Mesendoderm (in vitro differentiated cells): Measurements from ENCODE around the gene CHIT1.

ENCODE experiments used
- DNase-seq: peaks from one replicate; pipeline ENCODE4 v3.0.0; 2013
- H2AK5ac ChIP-seq: 2 replicates; pipeline ENCODE4 v1.6.1; 2013; ENCODE audit warnings: low read length, inconsistent platforms
- H2BK120ac ChIP-seq: 2 replicates; pipeline ENCODE4 v1.6.1; 2013; ENCODE audit warnings: low read depth, mild to moderate bottlenecking, low read length, moderate library complexity, mixed read lengths
- H2BK15ac ChIP-seq: replicated peaks from 2 replicates; pipeline ENCODE4 v1.6.1; 2013; ENCODE audit warnings: low read depth, mild to moderate bottlenecking, moderate library complexity
- H2BK5ac ChIP-seq: 2 replicates; pipeline ENCODE4 v1.6.1; 2013; ENCODE audit warnings: low read length, inconsistent platforms
- H3K18ac ChIP-seq: 2 replicates; pipeline ENCODE4 v1.6.1; 2013; ENCODE audit warnings: mild to moderate bottlenecking, low read length, mixed read lengths
- H3K23ac ChIP-seq: one replicate; pipeline ENCODE4 v1.6.1; 2013; ENCODE audit warnings: low read length
- H3K27ac ChIP-seq: 2 replicates; pipeline ENCODE4 v1.5.1; 2013; ENCODE audit warnings: low read depth, mild to moderate bottlenecking, inconsistent platforms, low read length, moderate library complexity
- H3K27me3 ChIP-seq: 2 replicates; pipeline ENCODE4 v1.6.1; 2013; ENCODE audit warnings: low read length, control low read depth, mild to moderate bottlenecking, inconsistent platforms; ENCODE audit not compliant: insufficient read depth, poor library complexity
- H3K36me3 ChIP-seq: 2 replicates; pipeline ENCODE4 v1.6.1; 2013; ENCODE audit warnings: low read length, inconsistent platforms; ENCODE audit not compliant: control insufficient read depth, insufficient read depth
- H3K4ac ChIP-seq: one replicate; pipeline ENCODE4 v1.6.1; 2013; ENCODE audit warnings: low read depth, mild to moderate bottlenecking, low read length, moderate library complexity
- H3K4me1 ChIP-seq: 2 replicates; pipeline ENCODE4 v1.6.1; 2013; ENCODE audit warnings: low read depth, low read length, inconsistent platforms; ENCODE audit not compliant: control insufficient read depth
- H3K4me2 ChIP-seq: 2 replicates; pipeline ENCODE4 v1.6.1; 2013; ENCODE audit warnings: low read length
- H3K4me3 ChIP-seq: 2 replicates; pipeline ENCODE4 v1.5.1; 2013; ENCODE audit warnings: mild to moderate bottlenecking, low read length
- H3K56ac ChIP-seq: one replicate; pipeline ENCODE4 v1.6.1; 2013; ENCODE audit warnings: low read length
- H3K79me1 ChIP-seq: 2 replicates; pipeline ENCODE4 v1.6.1; 2013; ENCODE audit warnings: low read length, inconsistent platforms
- H3K79me2 ChIP-seq: 2 replicates; pipeline ENCODE4 v1.6.1; 2013; ENCODE audit warnings: mild to moderate bottlenecking, low read length; ENCODE audit not compliant: control insufficient read depth, insufficient read depth
- H3K9ac ChIP-seq: 2 replicates; pipeline ENCODE4 v1.6.1; 2013; ENCODE audit warnings: low read length, inconsistent platforms
- H4K5ac ChIP-seq: one replicate; pipeline ENCODE4 v1.6.1; 2013; ENCODE audit warnings: low read length
- H4K8ac ChIP-seq: one replicate; pipeline ENCODE4 v1.6.1; 2013; ENCODE audit warnings: low read depth, mild to moderate bottlenecking, control low read depth, low read length, moderate library complexity
- WGBS: extraction: QIAGEN DNeasy Blood & Tissue Kit; methylation state at CpG from one replicate; pipeline ENCODE4 v1.1.7; 2013; ENCODE audit warnings: low lambda C conversion rate, missing lambda C conversion rate; ENCODE audit not compliant: insufficient coverage; ENCODE audit errors: extremely low coverage; 5-methylcytosine and 5-hydroxymethylcytosine counted together

CHIT1 gene

DNA sequence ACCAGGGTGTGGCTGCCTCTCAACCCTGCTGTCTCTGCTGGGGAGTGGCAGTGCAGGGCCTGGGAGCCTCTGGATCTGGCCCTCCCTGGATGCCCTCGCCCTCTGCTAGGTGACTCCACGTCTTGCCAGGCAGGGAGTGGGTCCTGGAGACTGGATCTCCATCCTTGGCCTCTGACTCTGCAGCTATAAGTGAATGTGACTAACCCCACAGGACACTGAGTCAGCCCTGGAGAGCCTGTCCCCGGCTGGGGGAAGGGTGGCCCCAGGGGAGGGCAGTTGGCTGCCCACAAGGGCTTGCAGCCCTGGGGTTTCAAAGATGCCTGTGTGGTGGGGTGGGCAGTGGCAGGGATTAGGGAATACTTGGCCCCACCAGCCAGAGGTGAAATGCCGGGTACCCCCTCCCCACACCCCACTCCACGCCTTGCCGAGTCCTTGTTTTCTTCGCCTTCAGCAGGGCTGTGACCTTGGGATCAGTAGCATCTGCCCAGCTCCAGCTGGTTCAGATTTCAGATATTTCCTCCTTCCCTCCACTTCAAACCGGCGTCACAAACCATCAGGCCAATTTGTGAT lies 51.9 kb downstream of the CHIT1 start:
- H3K79me1 ChIP-seq, result no peaks in the 10 kb centered on the region
- H3K9ac ChIP-seq, result peak overlapping the region; percentile 33
- peak overlapping the region; percentile 22 for H3K18ac ChIP-seq
- no peaks in the 10 kb centered on the region for H3K36me3 ChIP-seq
- H3K4me1 ChIP-seq, result peaks cover 18% of the 10 kb centered on the region
- H2BK5ac ChIP-seq, result peak overlapping the region; percentile 83
- DNase-seq, result peak; percentile 31
- H3K27me3 ChIP-seq, result no peaks in the 10 kb centered on the region
- H3K4ac ChIP-seq, result peak overlapping the region; percentile 75
- H3K23ac ChIP-seq, result no peak overlapping the region
- H2AK5ac ChIP-seq, result peak overlapping the region; percentile 59
- no peak overlapping the region for H3K4me3 ChIP-seq
- no peak overlapping the region for H2BK120ac ChIP-seq
- peak overlapping the region; percentile 90 for H3K27ac ChIP-seq
- no peak overlapping the region for H2BK15ac ChIP-seq
- H4K8ac ChIP-seq, result no peak overlapping the region
- H3K79me2 ChIP-seq, result no peaks in the 10 kb centered on the region
- H3K4me2 ChIP-seq, result no peak overlapping the region
- H4K5ac ChIP-seq, result no peak overlapping the region
- no CpG with 5 or more reads among the region's 9 CpGs for WGBS
- H3K56ac ChIP-seq, result peak overlapping the region; percentile 75

DNA sequence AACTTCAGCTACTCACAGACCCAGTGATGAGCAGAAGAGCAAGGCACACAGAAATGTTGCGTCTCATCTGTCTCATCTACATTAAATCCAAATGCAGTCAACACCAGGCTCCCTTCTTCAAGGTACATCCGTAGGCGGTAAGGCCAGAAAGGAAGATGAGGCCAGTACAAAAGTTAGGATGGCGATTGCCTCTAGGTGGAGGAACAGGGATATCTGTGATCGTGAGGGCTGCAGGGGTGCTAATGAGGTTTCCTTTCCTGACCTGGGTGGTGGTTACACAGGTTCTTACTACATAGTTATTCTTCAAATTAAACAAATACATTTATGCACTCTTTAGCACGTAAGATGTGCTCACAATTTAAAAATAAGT lies 52.5 kb downstream of the CHIT1 start:
- Histone ChIP-seq H3K4me2 (no peak overlapping the region), H3K23ac (no peak overlapping the region), H3K36me3 (no peaks in the 10 kb centered on the region), H3K79me2 (no peaks in the 10 kb centered on the region), H3K18ac (no peak overlapping the region), H3K9ac (no peak overlapping the region), H2BK5ac (no peak overlapping the region), H4K5ac (no peak overlapping the region), H3K56ac (no peak overlapping the region), H3K4me1 (peaks cover 18% of the 10 kb centered on the region), H3K27me3 (no peaks in the 10 kb centered on the region), H2BK120ac (no peak overlapping the region), H2AK5ac (no peak overlapping the region), H2BK15ac (no peak overlapping the region), H3K4ac (no peak overlapping the region), H4K8ac (no peak overlapping the region), H3K27ac (peak overlapping the region; percentile 90), H3K4me3 (no peak overlapping the region), H3K79me1 (no peaks in the 10 kb centered on the region)
- WGBS, result no CpG with 5 or more reads among the region's 6 CpGs
- peak; percentile 63 for DNase-seq

DNA sequence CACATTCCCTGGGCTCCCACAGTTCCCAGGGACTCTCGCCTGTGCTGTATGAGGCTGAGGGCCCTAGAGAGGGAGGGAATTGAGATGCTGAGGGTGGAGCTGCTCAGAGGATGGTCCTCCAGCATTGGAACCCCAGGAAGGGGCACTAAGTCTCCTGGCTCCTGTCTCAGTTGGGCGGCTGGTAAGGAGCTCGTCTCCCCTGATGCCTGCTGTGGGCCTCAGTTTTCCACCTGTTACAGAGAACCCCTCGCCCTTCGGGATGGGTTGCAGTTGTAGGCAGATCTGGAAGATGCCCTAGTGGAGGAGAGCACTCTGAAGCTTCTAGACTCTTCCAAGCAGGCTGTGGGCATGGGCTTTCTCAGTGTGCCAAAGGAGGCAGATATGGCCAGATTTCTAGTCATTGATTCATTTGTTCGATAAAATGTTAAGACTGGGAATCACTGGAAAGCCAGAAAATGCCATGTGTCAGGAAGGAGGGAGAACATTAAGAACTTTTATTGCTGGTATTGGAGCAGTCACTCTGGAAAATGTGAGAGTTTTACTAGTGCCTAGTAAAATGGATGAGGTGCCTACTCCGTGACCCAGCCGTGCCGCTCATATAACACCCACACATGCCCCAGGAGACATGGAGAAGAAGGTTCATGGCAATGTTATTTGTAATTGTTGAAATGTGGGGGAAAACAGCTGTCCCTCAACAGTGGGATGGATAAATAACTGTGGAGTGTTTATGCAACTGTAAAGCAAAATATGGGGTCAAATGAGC lies 53.0 kb downstream of the CHIT1 start:
- WGBS, result no CpG with 5 or more reads among the region's 9 CpGs
- no peak overlapping the region for H3K56ac ChIP-seq
- H3K4me1 ChIP-seq, result peaks cover 18% of the 10 kb centered on the region
- H2AK5ac ChIP-seq, result peak overlapping the region; percentile 28
- H3K18ac ChIP-seq, result no peak overlapping the region
- no peak overlapping the region for H4K5ac ChIP-seq
- no peaks in the 10 kb centered on the region for H3K79me1 ChIP-seq
- no peaks in the 10 kb centered on the region for H3K36me3 ChIP-seq
- no peak for DNase-seq
- H3K4me3 ChIP-seq, result no peak overlapping the region
- H2BK120ac ChIP-seq, result no peak overlapping the region
- H3K4ac ChIP-seq, result no peak overlapping the region
- H4K8ac ChIP-seq, result no peak overlapping the region
- H3K9ac ChIP-seq, result no peak overlapping the region
- no peaks in the 10 kb centered on the region for H3K79me2 ChIP-seq
- H3K4me2 ChIP-seq, result no peak overlapping the region
- H3K23ac ChIP-seq, result no peak overlapping the region
- no peak overlapping the region for H2BK5ac ChIP-seq
- H3K27ac ChIP-seq, result no peak overlapping the region
- no peak overlapping the region for H2BK15ac ChIP-seq
- no peaks in the 10 kb centered on the region for H3K27me3 ChIP-seq

GRCh38 chr1:203175827-203176241 lies 53.6 kb downstream of the CHIT1 start:
- Histone ChIP-seq H3K4ac (no peak overlapping the region), H3K18ac (no peak overlapping the region), H2BK15ac (no peak overlapping the region), H3K4me3 (no peak overlapping the region), H3K9ac (no peak overlapping the region), H3K27ac (no peak overlapping the region), H3K4me2 (no peak overlapping the region), H3K56ac (no peak overlapping the region), H3K23ac (no peak overlapping the region), H3K27me3 (no peaks in the 10 kb centered on the region), H2AK5ac (no peak overlapping the region), H3K4me1 (peaks cover 18% of the 10 kb centered on the region), H2BK5ac (no peak overlapping the region), H3K36me3 (no peaks in the 10 kb centered on the region), H3K79me1 (no peaks in the 10 kb centered on the region), H4K5ac (no peak overlapping the region), H4K8ac (no peak overlapping the region), H3K79me2 (no peaks in the 10 kb centered on the region), H2BK120ac (no peak overlapping the region)
- DNase-seq, result no peak
- WGBS, result no CpG with 5 or more reads among the region's 9 CpGs

DNA sequence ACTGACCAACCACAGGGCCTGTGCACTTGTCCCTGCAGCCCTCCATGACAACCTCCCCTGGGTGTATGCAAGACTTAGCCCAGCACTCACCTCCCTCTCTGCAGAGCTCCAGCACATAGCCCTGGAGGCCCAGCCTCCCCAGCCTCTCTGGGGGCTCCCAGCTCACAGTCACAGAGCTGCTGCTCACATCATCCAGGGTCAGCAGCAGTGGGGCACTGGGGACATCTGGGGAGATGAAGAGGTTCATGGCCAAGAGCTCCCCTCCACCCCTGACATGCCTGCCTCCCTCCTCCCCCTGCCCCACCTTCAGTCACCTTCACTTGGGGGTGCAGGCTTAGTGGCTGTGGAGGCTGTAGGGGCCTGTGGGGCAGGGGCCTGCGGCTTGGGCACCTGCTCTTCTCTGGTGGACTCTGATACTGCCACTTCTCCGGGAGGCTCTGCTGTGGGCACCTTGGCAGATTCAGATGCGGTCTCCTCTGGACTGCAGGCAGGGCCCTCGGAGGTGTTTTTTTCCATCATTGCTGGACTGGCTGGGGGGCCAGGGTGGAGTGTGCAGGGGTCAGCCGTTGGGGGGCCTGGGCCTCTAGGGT lies 54.1 kb downstream of the CHIT1 start, which contains the start of gene MYBPH:
MYBPH (minus strand) TSS at position 590 of the 590 bp plus-strand sequence; CDS start at position 519, 71 bp downstream.
- Histone ChIP-seq H3K27ac (no peak within 1 kb of the TSS), H3K23ac (no peak within 1 kb of the TSS), H3K36me3 (no peaks in the 10 kb centered on the region), H2AK5ac (peak within 1 kb of the TSS; percentile 28), H2BK5ac (no peak within 1 kb of the TSS), H3K27me3 (no peaks in the 10 kb centered on the region), H2BK120ac (no peak within 1 kb of the TSS), H2BK15ac (no peak within 1 kb of the TSS), H3K4ac (no peak within 1 kb of the TSS), H3K79me2 (no peaks in the 10 kb centered on the region), H4K5ac (no peak within 1 kb of the TSS), H3K79me1 (no peaks in the 10 kb centered on the region), H3K4me1 (peaks cover 18% of the 10 kb centered on the region), H3K4me3 (no peak within 1 kb of the TSS), H3K18ac (no peak within 1 kb of the TSS), H3K4me2 (no peak within 1 kb of the TSS), H4K8ac (no peak within 1 kb of the TSS), H3K56ac (no peak within 1 kb of the TSS), H3K9ac (no peak within 1 kb of the TSS)
- no CpG with 5 or more reads among the region's 5 CpGs for WGBS
- DNase-seq, result no peak
